Astrocyte (in vitro differentiated cells and primary cell): ENCODE data around the gene ZNF385B. TPM values are rescaled to one million over a fixed set of nuclear protein-coding genes. Genes with fewer than 3 reads are reported as not detected.

Source experiments
- DNase-seq: peaks from one replicate; pipeline ENCODE4 v3.0.0-alpha.2; 2010; ENCODE audit warnings: low read depth
- FAIRE-seq: peaks from 2 replicates; lab custom pipeline; 2011; peaks lifted over from hg19 to GRCh38; lab: Jason Lieb, UNC
- H2AFZ ChIP-seq: 2 replicates; pipeline ENCODE4 v1.6.0; 2012; ENCODE audit warnings: low read depth, low read length, inconsistent platforms
- H3K27ac ChIP-seq: 2 replicates; pipeline ENCODE4 v1.5.1; 2011; ENCODE audit warnings: low read depth, low read length, inconsistent platforms
- H3K27me3 ChIP-seq: 2 replicates; pipeline ENCODE4 v1.6.0; 2011; ENCODE audit warnings: low read length, inconsistent platforms; ENCODE audit not compliant: insufficient read depth
- H3K36me3 ChIP-seq: 2 replicates; pipeline ENCODE4 v1.5.1; 2011; ENCODE audit warnings: low read length, inconsistent platforms; ENCODE audit not compliant: insufficient read depth
- H3K4me1 ChIP-seq: 2 replicates; pipeline ENCODE4 v1.5.1; 2011; ENCODE audit warnings: low read length, inconsistent platforms; ENCODE audit not compliant: insufficient read depth
- H3K4me2 ChIP-seq: 2 replicates; pipeline ENCODE4 v1.6.0; 2012; ENCODE audit warnings: low read length, inconsistent platforms
- H3K4me3 ChIP-seq: 2 replicates; pipeline ENCODE4 v1.5.1; 2011; ENCODE audit warnings: low read depth, mild to moderate bottlenecking, low read length, inconsistent platforms; ENCODE audit not compliant: insufficient read depth
- H3K79me2 ChIP-seq: 2 replicates; pipeline ENCODE4 v1.6.0; 2012; ENCODE audit warnings: mild to moderate bottlenecking, low read length, inconsistent platforms; ENCODE audit not compliant: insufficient read depth
- H3K9ac ChIP-seq: 2 replicates; pipeline ENCODE4 v1.6.0; 2012; ENCODE audit warnings: mild to moderate bottlenecking, low read length, inconsistent platforms
- H3K9me3 ChIP-seq: 2 replicates; pipeline ENCODE4 v1.5.1; 2012; ENCODE audit warnings: low read depth, mild to moderate bottlenecking, low read length, inconsistent platforms; ENCODE audit not compliant: insufficient read depth
- H4K20me1 ChIP-seq: 2 replicates; pipeline ENCODE4 v1.6.0; 2012; ENCODE audit warnings: low read length, inconsistent platforms; ENCODE audit not compliant: insufficient read depth
- H3K27ac Mint-ChIP-seq: one replicate; pipeline ENCODE4 v1.8.0; 2021; ENCODE audit warnings: mild to moderate bottlenecking, mixed read lengths; ENCODE audit not compliant: unreplicated experiment
- H3K27me3 Mint-ChIP-seq: one replicate; pipeline ENCODE4 v1.8.0; 2021; ENCODE audit warnings: low read depth, mixed read lengths; ENCODE audit not compliant: unreplicated experiment
- H3K36me3 Mint-ChIP-seq: one replicate; pipeline ENCODE4 v1.8.0; 2021; ENCODE audit warnings: low read depth, mixed read lengths; ENCODE audit not compliant: unreplicated experiment
- H3K4me1 Mint-ChIP-seq: one replicate; pipeline ENCODE4 v1.8.0; 2021; ENCODE audit warnings: low read depth, mixed read lengths; ENCODE audit not compliant: unreplicated experiment
- H3K4me3 Mint-ChIP-seq: one replicate; pipeline ENCODE4 v1.8.0; 2021; ENCODE audit warnings: mild to moderate bottlenecking, moderate library complexity, mixed read lengths; ENCODE audit not compliant: unreplicated experiment
- H3K9me3 Mint-ChIP-seq: one replicate; pipeline ENCODE4 v1.8.0; 2021; ENCODE audit warnings: mild to moderate bottlenecking, mixed read lengths; ENCODE audit not compliant: unreplicated experiment
- CTCF ChIP-seq: IDR thresholded peaks from 2 replicates; pipeline ENCODE4 v1.5.1; 2011; ENCODE audit warnings: low read depth, mild to moderate bottlenecking, inconsistent platforms, low read length, moderate library complexity; ENCODE audit not compliant: insufficient read depth
- EZH2 ChIP-seq: IDR thresholded peaks from 2 replicates; pipeline ENCODE4 v1.6.1; 2012; ENCODE audit warnings: mild to moderate bottlenecking, low read length, inconsistent platforms; ENCODE audit not compliant: insufficient read depth
- total RNA-seq: library from RNA; stranded (reverse); gene quantifications from 2 replicates; pipeline ENCODE4 v1.2.1, GENCODE V29; 2021

The ZNF385B gene
- total RNA-seq, 1 donor from 2014 or later: 0.27 TPM

GRCh38 chr2:179429597-179429996 lies 431.8 kb downstream of the ZNF385B start:
- H3K9me3 ChIP-seq: no peaks in the 10 kb centered on the region
- FAIRE-seq (no peak), DNase-seq (no peak)
- H3K4me2 ChIP-seq: no peak overlapping the region
- Mint-ChIP-seq H3K36me3 (no peaks in the 10 kb centered on the region), H3K4me1 (no peaks in the 10 kb centered on the region), H3K4me3 (no peak overlapping the region), H3K27ac (no peak overlapping the region), H3K9me3 (no peaks in the 10 kb centered on the region), H3K27me3 (peaks cover 5% of the 10 kb centered on the region)
- no peaks in the 10 kb centered on the region for H3K79me2 ChIP-seq
- no peak overlapping the region for H3K4me3 ChIP-seq
- H3K27ac ChIP-seq: no peak overlapping the region
- H4K20me1 ChIP-seq: no peaks in the 10 kb centered on the region
- TF ChIP-seq CTCF (no peak), EZH2 (no peak)
- H2AFZ ChIP-seq: peak overlapping the region; percentile 27
- H3K27me3 ChIP-seq: no peaks in the 10 kb centered on the region
- H3K36me3 ChIP-seq: no peaks in the 10 kb centered on the region
- no peak overlapping the region for H3K9ac ChIP-seq
- peaks cover 5% of the 10 kb centered on the region for H3K4me1 ChIP-seq

- H3K4me2 ChIP-seq: peak overlapping the region; percentile 64
- no peaks in the 10 kb centered on the region for H3K4me1 Mint-ChIP-seq
- H3K27me3 ChIP-seq: no peaks in the 10 kb centered on the region
- H3K79me2 ChIP-seq: no peaks in the 10 kb centered on the region
- H3K4me3 ChIP-seq: peak overlapping the region; percentile 16
- H3K9me3 ChIP-seq: no peaks in the 10 kb centered on the region
- no peak overlapping the region for H3K4me3 Mint-ChIP-seq
- H3K36me3 ChIP-seq: no peaks in the 10 kb centered on the region
- H3K27ac Mint-ChIP-seq: no peak overlapping the region
- FAIRE-seq (no peak), DNase-seq (no peak)
- no peaks in the 10 kb centered on the region for H3K9me3 Mint-ChIP-seq
- H3K36me3 Mint-ChIP-seq: no peaks in the 10 kb centered on the region
- no peak overlapping the region for H3K9ac ChIP-seq
- peak overlapping the region; percentile 27 for H2AFZ ChIP-seq
- no peak for TF ChIP-seq EZH2
- TF ChIP-seq CTCF: no peak
- no peak overlapping the region for H3K27ac ChIP-seq
- peaks cover 5% of the 10 kb centered on the region for H3K27me3 Mint-ChIP-seq
- peaks cover 5% of the 10 kb centered on the region for H3K4me1 ChIP-seq
- no peaks in the 10 kb centered on the region for H4K20me1 ChIP-seq
Measured at GRCh38 chr2:179429060-179429471, 432.3 kb downstream of the ZNF385B start.

- Histone ChIP-seq H3K79me2 (no peaks in the 10 kb centered on the region), H3K27me3 (no peaks in the 10 kb centered on the region), H3K4me3 (peak overlapping the region; percentile 16), H3K27ac (no peak overlapping the region), H2AFZ (peak overlapping the region; percentile 27), H3K9me3 (no peaks in the 10 kb centered on the region), H3K36me3 (no peaks in the 10 kb centered on the region), H3K9ac (no peak overlapping the region), H3K4me1 (peaks cover 5% of the 10 kb centered on the region), H4K20me1 (no peaks in the 10 kb centered on the region), H3K4me2 (peak overlapping the region; percentile 64)
- TF ChIP-seq EZH2 (no peak), CTCF (no peak)
- DNase-seq: no peak
- no peak overlapping the region for H3K4me3 Mint-ChIP-seq
- no peak for FAIRE-seq
- H3K36me3 Mint-ChIP-seq: no peaks in the 10 kb centered on the region
- H3K4me1 Mint-ChIP-seq: no peaks in the 10 kb centered on the region
- peaks cover 5% of the 10 kb centered on the region for H3K27me3 Mint-ChIP-seq
- H3K9me3 Mint-ChIP-seq: no peaks in the 10 kb centered on the region
- no peak overlapping the region for H3K27ac Mint-ChIP-seq
Measured at GRCh38 chr2:179428649-179429048, 432.8 kb downstream of the ZNF385B start.
